ENCODE data around the gene BAIAP2L1. TPM values are rescaled to one million over a fixed set of nuclear protein-coding genes. Genes with fewer than 3 reads are reported as not detected.
"Not testable (repeated sequence)": the region's sequence is repeated elsewhere in the genome, so short reads cannot be mapped to it uniquely, and the experiment has no call there.

The BAIAP2L1 gene
- total and polyA plus RNA-seq, 7 donors = 0.80 to 3.0 (median 1.2) TPM

DNA sequence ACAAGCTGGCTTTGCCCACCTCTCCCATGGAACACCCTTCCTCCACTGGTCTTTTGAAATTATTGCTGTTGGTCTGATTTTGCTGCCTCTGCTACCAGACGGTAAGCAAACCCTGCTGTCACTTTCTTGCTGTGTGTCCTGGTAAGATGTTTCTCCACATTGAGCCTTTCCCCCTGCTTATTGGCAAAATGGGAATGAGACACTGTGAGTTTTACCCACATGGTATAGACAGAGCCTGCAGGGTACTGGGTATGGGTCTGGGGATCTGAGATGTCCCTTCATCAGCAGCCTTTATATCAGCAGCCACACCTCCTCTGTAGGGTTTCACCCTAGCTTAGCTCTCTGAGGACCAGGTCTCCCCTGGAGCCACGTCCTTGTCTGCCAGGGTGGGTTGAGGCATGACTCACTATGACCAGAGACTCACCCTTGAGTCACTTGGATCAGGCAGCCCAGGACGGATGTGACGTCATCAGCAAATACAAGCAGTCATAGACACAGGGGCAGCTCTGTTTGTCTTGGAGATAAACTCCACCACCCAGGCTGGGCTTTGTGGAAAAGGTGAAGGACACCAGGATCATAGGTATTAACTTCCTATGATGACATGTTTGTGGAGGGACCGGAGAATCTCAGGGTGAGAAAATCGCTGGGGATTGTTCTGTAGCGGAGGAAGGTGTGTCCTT is 17.9 kb upstream of the BAIAP2L1 start:
- H3K9me3 ChIP-seq = no peaks in the 10 kb centered on the region
- intact Hi-C loops (cut with DNase I) = no loop called here
- WGBS, 3 donors = 66 to 71% (median 67%) methylated on average over 7 of the region's 7 CpGs
- peak in 2 of 4 donors; percentile 23 to 49 for ATAC-seq
- H3K36me3 ChIP-seq (ENCODE audit: insufficient read depth in 1 of 2, low read depth in 1 of 2) = no peaks in the 10 kb centered on the region
- H3K4me3 ChIP-seq = no peak overlapping the region
- peaks cover 0 to 5% (median 0%) of the 10 kb centered on the region in 3 donors for H3K27me3 ChIP-seq (ENCODE audit: insufficient read depth in 3 of 3, low read length in 2 of 3)
- DNase-seq = peak in 1 of 2 donors; percentile 28
- TF ChIP-seq, protein P1, sequence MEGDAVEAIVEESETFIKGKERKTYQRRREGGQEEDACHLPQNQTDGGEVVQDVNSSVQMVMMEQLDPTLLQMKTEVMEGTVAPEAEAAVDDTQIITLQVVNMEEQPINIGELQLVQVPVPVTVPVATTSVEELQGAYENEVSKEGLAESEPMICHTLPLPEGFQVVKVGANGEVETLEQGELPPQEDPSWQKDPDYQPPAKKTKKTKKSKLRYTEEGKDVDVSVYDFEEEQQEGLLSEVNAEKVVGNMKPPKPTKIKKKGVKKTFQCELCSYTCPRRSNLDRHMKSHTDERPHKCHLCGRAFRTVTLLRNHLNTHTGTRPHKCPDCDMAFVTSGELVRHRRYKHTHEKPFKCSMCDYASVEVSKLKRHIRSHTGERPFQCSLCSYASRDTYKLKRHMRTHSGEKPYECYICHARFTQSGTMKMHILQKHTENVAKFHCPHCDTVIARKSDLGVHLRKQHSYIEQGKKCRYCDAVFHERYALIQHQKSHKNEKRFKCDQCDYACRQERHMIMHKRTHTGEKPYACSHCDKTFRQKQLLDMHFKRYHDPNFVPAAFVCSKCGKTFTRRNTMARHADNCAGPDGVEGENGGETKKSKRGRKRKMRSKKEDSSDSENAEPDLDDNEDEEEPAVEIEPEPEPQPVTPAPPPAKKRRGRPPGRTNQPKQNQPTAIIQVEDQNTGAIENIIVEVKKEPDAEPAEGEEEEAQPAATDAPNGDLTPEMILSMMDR (IDR thresholded peaks at IDR 0.05) = no peak
- H3K4me1 ChIP-seq = no peaks in the 10 kb centered on the region
- no peak overlapping the region for H3K27ac ChIP-seq

DNA sequence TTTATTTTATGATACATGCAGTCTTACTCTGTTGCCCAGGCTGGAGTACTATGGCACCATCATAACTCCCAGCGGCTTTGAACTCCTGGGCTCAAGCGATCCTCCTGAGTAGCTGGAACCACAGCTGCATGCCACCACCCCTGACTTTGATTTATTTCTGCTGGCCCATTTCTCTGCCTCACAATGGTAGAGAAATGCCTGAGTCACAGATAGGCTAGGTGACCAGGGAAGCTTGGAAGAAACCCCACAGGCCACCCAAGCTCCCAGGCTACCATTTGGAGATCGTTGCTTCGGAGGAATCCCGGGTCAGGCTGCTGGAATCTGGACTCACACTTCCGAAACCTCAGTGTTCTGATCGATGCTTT is 17.4 kb upstream of the BAIAP2L1 start:
- H3K36me3 ChIP-seq (ENCODE audit: insufficient read depth in 1 of 2, low read depth in 1 of 2) = no peaks in the 10 kb centered on the region
- H3K4me3 ChIP-seq = no peak overlapping the region
- intact Hi-C loops (cut with DNase I) = no loop called here
- no peaks in the 10 kb centered on the region for H3K4me1 ChIP-seq
- ATAC-seq (no peak), DNase-seq (no peak)
- peaks cover 0 to 5% (median 0%) of the 10 kb centered on the region in 3 donors for H3K27me3 ChIP-seq (ENCODE audit: insufficient read depth in 3 of 3, low read length in 2 of 3)
- no peaks in the 10 kb centered on the region for H3K9me3 ChIP-seq
- H3K27ac ChIP-seq = no peak overlapping the region
- 87 to 94% (median 90%) methylated on average over 7 of the region's 7 CpGs for WGBS, 3 donors
- TF ChIP-seq, protein P1 (IDR thresholded peaks at IDR 0.05) = no peak

DNA sequence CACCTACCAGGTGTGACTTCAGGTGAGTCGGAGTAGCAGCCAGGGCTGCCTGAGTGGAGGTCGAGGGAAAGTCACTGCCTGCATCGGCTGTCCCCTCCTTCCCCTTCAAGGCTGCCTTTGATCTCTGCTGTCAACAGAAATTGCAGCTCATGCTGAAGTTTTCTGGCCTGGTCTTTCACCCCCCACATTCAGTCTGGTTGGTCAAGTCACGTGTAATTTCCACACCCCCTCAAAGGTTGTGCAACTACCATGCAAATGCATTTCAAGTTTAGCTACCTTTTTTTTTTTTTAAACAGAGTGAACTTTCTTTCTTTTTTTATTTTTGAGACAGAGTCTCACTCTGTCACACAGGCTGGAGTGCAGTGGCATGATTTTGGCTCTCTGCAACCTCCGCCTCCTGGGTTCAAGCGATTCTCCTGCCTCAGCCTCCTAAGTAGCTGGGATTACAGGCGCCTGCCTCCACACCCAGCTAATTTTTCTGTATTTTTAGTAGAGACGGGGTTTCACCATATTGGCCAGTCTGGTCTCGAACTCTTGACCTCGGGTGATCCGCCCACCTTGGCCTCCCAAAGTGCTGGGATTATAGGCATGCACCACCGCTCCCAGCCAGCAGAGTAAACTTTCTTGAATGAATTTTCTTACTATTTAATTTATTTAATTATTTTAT is 16.8 kb upstream of the BAIAP2L1 start:
- H3K4me1 ChIP-seq; H3K9me3 ChIP-seq; H3K27ac ChIP-seq; H3K36me3 ChIP-seq (ENCODE audit: insufficient read depth in 1 of 2, low read depth in 1 of 2); H3K4me3 ChIP-seq; intact Hi-C loops (cut with DNase I); ATAC-seq; DNase-seq; H3K27me3 ChIP-seq (ENCODE audit: insufficient read depth in 3 of 3, low read length in 2 of 3): not testable (repeated sequence)
- WGBS, 3 donors = 70 to 71% (median 71%) methylated on average over 12 of the region's 12 CpGs

DNA sequence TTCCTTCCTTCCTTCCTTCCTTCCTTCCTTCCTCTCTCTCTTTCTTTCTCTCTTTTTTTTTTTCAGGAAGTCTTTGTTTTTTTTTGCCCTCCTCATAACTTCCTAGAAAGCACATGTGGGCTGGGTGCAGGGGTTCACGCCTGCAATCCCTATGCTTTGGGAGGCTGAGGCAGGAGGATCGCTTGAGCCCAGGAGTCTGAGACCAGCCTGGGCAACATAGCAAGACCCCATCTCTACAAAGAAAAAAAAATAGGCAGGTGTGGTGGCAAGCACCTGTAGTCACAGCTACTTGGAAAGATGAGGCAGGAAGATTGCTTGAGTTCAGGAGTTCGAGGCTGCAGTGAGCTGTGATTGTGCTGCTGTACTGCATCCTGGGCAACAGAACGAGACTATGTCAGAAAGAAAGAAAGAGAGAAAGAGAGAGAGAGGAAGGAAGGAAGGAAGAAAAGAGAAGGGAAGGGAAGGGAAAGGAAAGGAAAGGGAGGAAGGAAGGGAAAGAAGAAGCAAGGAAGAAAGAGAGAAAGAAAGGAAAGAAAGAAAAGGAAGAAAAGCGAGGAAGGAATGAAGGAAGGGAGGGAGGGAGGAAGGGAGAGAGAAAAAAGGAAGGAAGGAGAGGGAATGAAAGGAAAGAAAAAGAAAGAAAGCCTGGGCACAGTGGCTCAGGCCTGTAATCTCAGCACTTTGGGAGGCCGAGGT is 13.5 kb upstream of the BAIAP2L1 start:
- 88 to 93% (median 93%) methylated on average over 6 of the region's 6 CpGs for WGBS, 3 donors
- Histone ChIP-seq H3K27me3 (ENCODE audit: insufficient read depth in 3 of 3, low read length in 2 of 3) (peaks cover 0 to 4% (median 0%) of the 10 kb centered on the region in 3 donors), H3K4me3 (no peak overlapping the region), H3K4me1 (no peaks in the 10 kb centered on the region), H3K27ac (no peak overlapping the region), H3K9me3 (no peaks in the 10 kb centered on the region), H3K36me3 (ENCODE audit: insufficient read depth in 1 of 2, low read depth in 1 of 2) (no peaks in the 10 kb centered on the region)
- no peak for ATAC-seq
- no peak for DNase-seq
- TF ChIP-seq, protein P1 (IDR thresholded peaks at IDR 0.05) = no peak
- intact Hi-C loops (cut with DNase I) = no loop called here

DNA sequence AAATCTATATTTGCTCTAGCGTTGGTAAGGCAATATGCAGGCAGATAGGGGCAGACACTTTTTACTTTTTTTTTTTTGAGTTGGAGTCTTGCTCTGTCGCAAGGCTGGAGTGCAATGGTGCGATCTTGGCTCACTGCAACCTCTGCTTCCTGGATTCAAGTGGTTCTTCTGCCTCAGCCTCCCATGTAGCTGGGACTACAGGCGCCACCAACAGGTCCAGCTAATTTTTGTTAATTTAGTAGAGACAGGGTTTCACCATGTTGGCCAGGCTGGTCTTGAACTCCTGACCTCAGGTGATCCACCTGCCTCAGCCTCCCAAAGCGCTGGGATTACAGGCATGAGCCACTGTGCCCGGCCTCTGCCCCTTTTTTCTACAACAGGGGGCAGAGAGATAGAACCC is 12.8 kb upstream of the BAIAP2L1 start:
- 85 to 94% (median 88%) methylated on average over 6 of the region's 6 CpGs for WGBS, 3 donors
- DNase-seq; H3K4me1 ChIP-seq; H3K36me3 ChIP-seq (ENCODE audit: insufficient read depth in 1 of 2, low read depth in 1 of 2); H3K27me3 ChIP-seq (ENCODE audit: insufficient read depth in 3 of 3, low read length in 2 of 3); H3K27ac ChIP-seq; H3K4me3 ChIP-seq; H3K9me3 ChIP-seq; intact Hi-C loops (cut with DNase I); ATAC-seq: not testable (repeated sequence)

Measured in psoas muscle (tissue), 8 donors.